NB4 (cell line): Measurements from ENCODE around the gene DDX39A.
"Not testable (repeated sequence)": the region's sequence is repeated elsewhere in the genome, so short reads cannot be mapped to it uniquely, and the experiment has no call there.

ENCODE experiments used
- POLR2A ChIP-seq: IDR thresholded peaks from 2 replicates; pipeline ENCODE4 v1.6.1; 2011; ENCODE audit warnings: mild to moderate bottlenecking; ENCODE audit not compliant: insufficient read length; ENCODE audit errors: extremely low read depth
- TF ChIP-seq, protein P1 (sequence below): IDR thresholded peaks from 2 replicates; pipeline ENCODE4 v1.6.1; 2011; ENCODE audit warnings: low read depth, low read length
- TF ChIP-seq, protein P2 (sequence below): IDR thresholded peaks from one replicate; pipeline ENCODE4 v1.5.1; 2012; ENCODE audit warnings: low read depth, low read length

DNA sequence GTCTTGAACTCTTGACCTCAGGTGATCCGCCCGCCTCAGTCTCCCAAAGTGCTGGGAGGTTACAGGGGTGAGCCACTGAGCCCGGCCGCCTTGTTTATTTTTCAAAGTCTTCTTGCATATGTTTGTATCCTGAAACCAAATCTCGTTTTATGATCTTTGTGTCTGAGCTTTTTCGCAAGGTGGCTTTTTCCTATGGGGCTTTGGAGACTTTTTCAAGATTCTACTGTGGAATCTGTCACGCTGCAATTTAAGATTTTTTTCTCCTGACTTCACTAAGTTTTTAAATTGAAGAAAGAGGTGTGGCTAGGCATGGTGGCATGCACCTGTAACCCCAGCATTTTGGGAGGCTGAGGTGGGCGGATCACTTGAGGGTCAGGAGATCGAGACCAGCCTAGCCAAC is 44.8 kb downstream of the DDX39A start:
- TF ChIP-seq, protein P1, sequence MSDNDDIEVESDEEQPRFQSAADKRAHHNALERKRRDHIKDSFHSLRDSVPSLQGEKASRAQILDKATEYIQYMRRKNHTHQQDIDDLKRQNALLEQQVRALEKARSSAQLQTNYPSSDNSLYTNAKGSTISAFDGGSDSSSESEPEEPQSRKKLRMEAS, result not testable (repeated sequence)
- TF ChIP-seq, protein P2, sequence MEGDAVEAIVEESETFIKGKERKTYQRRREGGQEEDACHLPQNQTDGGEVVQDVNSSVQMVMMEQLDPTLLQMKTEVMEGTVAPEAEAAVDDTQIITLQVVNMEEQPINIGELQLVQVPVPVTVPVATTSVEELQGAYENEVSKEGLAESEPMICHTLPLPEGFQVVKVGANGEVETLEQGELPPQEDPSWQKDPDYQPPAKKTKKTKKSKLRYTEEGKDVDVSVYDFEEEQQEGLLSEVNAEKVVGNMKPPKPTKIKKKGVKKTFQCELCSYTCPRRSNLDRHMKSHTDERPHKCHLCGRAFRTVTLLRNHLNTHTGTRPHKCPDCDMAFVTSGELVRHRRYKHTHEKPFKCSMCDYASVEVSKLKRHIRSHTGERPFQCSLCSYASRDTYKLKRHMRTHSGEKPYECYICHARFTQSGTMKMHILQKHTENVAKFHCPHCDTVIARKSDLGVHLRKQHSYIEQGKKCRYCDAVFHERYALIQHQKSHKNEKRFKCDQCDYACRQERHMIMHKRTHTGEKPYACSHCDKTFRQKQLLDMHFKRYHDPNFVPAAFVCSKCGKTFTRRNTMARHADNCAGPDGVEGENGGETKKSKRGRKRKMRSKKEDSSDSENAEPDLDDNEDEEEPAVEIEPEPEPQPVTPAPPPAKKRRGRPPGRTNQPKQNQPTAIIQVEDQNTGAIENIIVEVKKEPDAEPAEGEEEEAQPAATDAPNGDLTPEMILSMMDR, result not testable (repeated sequence)
- TF ChIP-seq POLR2A, result not testable (repeated sequence)
